Measurements from ENCODE around the gene ZBED4.

Gene ZBED4

DNA sequence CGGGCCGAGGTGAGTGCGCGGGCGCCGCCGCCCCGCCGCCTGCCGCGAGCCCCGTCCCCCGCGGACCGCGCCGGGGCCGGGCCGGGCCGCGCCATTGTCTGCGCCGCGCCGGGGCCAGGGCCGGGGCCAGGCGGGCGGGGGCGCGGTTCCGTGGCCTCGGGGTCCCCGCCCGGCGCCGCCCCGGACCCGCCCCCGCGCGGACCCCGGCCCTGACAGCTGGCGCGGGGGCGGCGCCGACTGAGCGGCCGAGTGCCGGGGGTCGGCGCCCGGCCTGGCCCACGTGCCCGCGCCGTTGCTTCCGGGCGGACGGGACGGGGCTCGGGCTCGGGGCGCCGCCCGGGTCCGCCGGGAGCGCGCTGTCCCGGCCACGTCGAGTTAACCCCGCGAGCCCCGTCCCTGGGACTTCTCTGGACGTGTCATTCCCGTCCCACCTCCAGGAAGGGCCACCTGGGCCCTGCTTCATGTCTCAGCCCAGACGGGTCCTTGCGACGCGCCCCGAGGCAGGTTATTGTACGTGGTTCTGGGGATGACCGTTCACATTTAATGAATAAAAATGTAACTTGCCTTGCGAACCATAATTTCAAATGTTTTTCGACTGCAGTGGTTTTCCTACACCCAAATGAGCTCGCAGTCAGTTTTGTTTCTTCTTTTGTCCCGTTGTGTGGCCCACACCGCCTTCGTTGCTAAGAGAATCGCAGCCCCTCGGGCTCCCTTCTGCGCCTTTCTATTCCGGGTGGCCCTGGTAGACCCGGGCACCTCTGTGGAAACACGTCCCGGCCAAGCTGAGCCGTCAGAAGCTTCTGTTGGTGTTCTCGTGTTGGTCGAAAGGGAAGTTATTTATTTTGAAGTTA lies 562 bp downstream of the ZBED4 start:
- peak; percentile 71 for DNase-seq

DNA sequence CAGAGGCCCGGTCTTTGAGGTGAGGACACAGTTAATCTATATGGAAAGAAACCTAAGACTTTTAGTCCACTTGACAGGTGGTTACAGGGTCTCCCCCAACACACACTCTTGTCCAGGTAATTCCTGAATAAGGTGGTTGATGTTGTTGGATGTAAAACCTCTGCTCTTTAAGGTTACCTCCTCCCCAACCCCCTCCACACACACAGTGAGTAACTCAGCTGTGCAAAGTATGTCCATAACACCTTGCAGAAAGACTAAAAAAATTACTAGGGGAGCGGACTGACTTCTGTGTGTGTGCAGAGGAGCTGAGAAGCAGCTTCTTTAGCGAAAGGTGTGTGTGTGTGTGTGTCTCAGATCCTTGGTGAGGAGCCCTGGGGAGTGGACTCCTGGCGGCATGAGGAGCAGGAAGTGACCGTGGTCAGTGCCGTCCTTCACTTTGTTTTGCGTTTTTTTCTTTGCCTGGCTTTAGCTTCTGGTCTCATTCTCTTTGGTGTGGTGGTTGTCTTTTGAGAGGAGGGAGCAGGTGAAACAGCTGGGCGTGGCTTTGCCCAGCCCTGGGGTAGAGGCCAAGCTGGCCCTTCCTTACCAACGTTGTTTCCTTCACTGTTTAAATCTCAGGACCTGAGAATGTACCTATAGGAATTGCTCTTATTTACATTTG lies 1.7 kb downstream of the ZBED4 start:
- DNase-seq = peak; percentile 27

DNA sequence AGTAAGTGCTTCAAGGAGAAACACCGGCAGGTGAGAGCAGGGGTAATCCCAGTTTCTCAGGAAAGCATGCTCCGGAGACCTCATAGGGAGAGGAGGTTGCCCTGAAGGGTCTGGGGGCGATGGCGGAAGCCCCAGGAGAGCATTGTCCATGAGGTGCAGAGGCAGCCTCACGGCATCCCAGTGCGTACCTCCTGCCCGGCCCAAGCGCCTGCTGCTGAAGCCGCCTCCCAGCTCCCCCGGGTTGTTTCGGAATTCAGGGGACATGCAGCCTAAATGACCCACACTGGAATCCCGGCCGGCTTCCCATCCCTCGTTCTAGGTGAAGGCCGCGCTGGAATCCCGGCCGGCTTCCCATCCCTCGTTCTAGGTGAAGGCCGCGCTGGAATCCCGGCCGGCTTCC lies 2.7 kb downstream of the ZBED4 start:
- DNase-seq = no peak

DNA sequence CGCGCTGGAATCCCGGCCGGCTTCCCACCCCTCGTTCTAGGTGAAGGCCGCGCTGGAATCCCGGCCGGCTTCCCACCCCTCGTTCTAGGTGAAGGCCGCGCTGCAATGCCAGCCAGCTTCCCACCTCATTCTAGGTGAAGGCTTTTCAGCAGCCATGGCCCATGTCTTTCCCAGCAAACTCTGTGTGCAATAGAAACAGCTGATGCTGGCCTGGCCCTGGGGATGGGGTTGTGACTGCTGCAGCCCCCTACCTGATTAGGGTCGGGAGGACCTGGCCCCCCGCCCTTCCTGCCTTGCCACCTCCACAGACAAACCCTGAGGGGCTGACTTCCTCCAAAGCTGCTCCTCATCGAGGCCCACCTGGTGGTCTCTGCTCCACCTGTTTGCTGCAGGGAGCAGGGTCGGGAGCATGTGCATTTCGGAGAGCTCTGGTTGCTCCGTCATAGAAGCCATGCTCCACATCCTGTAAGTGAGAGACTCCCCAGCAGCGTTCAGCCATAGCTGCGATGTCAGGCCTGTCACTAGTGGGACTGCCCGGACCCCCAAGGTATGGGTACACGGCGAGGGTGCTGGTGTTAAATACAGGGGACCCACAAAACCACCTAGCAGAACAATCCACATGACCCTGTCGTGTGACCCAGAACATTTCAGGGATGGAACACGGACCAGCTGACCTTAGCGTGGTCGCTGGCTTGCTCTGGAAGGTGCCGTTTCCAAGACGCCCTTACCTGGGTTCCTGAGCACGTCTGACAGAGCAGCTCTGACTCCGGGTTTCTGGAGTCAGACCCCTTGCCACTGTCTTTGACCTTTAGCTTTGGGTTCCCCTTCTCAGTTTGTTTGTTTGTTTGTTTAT lies 3.3 kb downstream of the ZBED4 start:
- no peak for DNase-seq

DNA sequence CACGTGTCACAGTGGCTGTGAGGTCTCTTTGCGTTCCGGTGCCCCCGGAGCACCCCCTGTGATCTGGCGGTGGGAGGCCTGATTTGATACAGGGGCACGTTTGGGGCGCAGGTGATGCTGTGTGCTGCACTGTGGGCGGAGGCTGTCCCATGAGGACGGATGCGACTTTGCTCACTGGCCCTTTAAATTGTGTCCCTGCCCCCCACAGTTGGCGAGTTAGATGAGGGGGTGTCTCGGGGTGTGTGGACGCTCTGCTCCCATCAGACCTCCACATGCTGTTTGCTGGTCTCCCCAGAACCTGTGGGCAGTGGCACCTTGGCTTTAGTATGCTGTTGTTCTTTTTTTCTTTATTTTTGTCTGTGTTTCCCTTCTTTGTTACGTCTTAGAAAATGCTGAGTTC lies 5.2 kb downstream of the ZBED4 start:
- no peak for DNase-seq

DNA sequence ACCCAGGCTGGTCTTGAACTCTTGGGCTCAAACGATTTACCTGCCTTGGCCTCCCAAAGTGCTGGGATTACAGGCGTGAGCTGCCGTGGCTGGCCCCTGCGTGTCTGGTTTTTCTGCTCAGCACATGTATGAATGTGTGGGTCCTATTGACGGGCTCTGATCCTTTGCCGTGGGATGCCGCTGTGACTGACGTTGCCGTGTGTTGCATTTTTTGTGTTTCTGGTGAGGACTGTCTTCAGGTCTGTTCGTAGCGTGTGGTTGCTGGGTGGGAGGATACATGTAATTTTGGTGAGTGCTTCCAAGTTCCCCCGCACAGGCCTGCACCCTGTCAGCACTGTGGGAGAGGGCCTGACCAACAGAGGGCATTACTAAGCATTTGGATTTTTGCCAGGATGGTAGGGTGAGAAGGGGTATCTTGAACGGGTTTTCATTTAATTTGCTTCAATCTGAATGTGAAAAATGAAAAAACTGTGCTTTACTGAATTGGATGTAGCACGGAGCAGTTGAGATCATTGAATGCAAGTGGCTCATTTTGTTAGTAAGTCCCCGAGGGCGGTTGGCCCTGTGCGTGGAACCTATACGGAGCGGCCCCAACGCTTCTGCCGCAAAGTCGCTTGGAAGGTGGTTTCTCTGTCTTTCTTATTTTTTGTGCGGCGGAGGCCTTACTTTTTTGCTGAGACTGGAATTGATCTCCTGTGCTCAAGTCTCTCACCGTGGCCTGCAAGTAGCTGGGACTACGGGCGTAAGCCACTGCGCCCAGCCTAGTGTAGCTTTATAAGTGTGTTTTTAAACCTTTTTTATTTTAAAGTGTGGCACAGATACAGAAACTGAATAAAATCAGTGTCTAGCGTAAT lies 8.2 kb downstream of the ZBED4 start:
- DNase-seq = no peak

DNA sequence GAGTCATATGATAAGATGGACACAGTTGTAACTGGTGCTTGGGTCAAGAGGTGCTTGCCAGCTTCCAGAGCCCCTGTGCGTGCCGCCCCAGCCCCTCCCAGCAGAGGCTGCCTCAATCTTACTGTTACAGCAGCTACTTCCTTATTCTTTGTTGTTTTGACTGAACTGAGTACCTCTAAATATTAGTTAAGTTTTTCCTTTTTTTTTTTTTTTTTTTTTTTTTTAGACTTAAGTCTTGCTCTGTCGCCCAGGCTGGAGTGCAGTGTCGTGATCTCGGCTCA lies 8.8 kb downstream of the ZBED4 start:
- DNase-seq = no peak

DNA sequence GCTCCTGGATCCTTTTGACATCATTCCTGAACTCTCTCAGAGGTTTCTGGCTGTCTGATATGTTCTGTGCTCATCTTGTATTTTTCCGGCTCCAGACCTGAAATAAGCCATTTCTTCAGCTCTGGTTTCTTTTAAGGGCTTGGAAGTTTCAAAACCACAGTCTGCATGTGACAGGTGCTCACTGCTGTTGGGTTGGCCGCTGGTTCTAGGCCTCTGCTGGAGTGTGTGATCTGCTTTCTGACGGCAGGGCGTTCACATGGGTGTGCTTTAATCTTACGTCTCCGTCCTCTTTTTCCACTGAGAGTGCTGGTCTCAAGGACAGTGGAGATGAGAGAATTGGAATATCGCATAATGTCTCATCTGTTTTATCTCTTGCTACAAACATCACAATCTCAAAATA lies 10.3 kb downstream of the ZBED4 start:
- no peak for DNase-seq

DNA sequence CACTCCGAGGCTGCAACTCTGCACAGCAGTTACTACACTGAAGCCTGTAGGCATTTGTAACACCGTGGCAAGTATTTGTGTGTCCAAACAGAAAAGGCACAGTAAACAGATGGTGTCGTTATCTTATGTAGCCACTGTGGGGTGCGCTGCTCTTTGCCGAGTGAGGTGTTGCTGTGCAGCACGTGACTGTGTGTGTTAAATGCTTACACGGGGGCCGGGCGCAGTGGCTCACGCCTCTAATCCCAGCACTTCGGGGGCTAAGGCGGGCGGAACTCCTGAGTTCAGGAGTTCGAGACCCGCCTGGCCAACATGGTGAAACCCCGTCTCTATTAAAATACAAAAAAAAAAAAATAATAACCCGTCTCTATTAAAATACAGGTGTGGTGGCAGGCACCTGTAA lies 11.5 kb downstream of the ZBED4 start:
- DNase-seq = no peak

DNA sequence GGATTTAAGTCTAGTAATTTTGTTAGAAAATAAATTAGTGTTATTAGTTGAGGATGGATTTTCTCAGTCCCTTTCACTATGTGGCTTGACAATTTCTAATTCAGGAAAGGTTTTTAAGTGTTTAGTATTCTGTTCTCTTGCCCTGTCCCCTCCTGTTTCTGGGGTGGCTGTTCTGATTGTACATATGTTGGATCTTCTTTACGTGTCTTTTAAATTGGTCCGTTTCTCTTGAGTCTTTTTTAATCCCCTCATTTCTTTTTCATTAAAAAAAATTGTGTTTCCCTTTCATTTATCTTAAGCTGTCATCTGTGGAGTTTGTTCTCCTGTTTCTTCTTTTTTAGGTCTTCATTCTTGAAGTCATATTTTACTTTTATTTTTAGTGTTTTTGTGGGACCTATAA lies 12.5 kb downstream of the ZBED4 start:
- peak; percentile 4 for DNase-seq

DNA sequence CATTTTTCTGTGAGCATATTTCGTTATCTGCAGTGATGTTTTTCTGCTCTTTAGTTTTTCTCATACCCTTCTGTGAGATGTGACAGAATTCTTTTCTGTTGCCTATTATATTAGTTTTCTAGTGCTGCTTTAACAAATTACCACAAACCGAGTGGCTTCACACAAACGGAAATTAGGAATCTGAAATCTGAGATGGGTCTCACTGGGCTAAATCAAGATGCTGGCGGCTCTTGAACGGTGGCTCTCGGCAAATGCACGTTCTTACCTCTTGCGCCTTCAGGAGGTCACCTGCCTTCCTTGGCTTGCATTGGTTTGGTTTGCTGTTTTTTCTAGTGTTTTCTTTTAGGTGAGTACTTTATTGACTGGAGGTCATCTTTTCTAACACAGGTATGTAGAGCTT lies 13.0 kb downstream of the ZBED4 start:
- DNase-seq = no peak

DNA sequence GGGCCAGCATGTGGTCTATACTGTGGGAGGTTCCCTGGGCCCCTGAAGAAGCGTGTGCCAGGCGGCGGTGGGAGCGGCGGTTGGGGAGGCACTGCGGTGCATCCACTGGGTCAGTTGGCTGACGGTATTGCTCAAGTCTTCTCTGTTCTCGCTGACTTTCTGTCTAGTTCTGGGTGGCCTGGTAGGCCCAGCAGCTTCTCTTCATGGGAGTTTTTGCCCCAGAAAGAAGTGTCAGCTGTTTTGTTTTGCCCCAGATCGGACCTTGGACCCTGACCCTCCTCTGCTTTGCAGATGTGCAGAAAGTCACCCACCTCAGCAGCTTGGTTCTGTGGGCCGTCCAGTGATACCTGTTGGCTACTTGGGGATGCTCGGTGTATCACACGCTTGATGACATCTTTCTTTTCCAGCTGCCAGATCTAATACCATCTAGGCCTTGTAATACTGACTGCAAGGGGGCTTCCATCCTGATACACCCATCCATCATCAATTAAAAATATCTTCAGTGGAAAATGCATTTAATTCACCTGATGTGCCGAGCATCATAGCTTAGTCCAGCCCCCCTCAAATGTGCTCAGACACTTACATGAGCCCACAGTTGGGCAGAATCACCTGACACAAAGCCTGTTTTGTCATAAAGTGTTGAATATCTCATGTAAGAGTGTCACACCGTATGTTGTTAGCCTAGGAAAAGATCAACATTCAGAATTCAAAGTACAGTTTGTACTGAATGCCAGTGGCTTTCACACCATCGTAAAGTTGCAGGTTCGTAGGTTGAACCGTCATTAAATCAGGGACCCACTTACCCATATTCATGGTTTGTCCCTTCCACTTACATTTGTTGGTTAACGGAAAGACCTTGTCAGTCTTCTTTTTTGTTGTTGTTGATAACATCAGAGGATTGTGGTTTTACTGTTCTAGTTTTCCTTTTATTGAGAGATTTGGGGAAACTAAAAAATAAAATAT lies 13.9 kb downstream of the ZBED4 start:
- DNase-seq = no peak

DNA sequence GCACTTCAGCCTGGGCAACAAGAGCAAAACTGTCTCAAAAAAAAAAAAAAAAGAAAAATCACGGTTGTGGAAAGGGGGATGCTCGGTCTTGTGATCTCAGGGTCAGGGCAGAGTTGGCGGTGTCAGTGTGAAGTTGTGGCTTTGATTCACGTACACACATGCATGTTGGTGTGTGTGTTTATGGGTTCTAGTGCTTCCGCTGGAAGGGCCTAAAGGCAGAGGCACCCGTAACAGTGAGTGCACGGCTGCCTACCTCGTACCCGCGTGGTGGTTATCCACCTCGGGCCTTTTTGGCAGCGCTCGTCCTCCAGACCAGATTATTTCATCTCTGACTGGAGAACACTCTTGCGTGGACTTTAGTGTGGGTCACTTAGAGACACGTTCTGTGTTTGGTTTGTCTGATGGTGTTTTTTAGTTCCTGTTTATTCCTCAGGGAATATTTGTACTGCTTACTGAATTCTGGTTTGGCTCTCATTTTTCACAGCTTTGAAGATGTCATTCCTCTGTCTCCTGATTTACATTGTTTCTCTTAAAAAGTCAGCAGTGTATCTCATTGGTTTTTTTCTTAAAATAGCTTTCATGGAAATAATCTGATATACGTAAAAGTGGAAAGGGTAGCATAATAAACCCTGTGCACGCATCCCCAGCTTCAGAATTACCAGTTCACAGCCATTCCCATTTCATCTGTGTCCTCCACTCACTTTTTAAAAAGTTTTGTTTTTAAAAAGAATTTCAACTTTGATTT lies 15.6 kb downstream of the ZBED4 start:
- DNase-seq = no peak

DNA sequence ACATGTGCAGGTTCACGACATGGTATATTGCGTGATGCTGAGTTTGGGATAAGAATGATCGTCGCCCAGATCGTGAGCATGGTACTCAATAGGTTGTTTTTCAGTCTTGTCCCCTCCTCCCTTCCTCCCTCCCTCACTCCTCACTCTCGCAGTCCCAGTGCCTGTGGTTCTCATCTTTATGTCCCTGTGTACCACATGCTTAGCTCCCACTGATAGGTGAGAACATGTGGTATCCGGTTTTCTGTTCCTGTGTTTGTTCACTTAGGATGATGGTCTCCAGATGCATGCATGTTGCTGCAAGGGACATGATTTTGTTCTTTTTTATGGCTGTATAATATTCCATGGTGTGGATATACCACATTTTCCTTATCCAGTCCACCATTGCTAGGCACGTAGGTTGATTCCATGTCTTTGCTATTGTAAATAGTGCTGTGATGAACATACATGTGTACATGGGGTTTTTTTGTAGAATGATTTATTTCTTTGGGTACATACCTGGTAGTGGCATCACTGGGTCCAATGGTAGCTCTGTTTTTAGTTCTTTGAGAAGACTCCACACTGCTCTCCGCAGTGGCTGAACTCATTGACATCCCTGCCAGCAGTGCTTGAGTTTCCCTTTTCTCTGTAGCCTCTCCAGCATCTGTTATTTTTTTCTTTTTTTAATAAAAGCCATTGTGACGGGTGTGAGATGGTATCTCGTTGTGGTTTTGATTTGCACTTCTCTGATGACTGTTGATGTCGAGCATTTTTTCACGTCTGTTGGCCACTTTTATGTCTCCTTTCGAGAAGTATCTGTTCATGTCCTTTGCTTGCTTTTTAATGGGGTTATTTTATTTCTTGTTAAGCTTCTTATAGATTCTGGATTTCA lies 16.4 kb downstream of the ZBED4 start:
- DNase-seq = no peak

DNA sequence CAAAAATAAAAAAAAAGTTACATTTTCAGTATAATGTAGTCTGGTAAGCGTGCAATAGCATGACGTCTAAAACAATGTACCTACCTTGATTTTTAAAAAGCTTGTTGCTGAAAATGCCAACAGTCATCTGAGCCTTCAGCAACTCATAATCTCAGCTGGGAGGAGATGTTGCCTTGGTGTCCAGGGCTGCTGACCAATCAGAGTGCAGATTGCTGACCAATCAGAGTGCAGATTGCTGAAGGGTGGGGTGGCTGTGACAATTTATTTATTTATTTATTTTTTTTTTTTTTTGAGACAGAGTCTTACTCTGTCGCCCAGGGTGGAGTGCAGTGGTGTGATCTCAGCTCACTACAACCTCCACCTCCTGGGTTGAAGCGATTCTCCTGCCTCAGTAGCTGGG lies 17.8 kb downstream of the ZBED4 start:
- no peak for DNase-seq

DNA sequence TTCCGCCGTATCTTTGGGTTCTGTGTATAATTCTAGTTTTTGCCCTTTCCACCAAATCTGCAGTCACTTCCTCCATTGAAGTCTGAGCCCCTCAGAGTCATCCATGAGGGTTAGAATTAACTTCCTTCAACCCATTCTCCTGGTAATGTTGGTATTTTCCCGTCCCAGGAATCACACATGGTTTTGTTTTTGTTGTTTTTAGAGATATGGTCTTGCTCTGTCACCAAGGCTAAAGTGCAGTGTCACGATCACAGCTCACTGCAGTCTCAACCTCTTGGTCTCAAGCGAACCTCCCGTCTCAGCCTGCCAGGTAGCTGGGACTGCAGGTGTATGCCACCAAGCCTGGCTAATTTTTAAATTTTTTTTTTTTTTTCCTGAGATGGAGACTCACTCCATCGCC lies 18.7 kb downstream of the ZBED4 start:
- DNase-seq = no peak

DNA sequence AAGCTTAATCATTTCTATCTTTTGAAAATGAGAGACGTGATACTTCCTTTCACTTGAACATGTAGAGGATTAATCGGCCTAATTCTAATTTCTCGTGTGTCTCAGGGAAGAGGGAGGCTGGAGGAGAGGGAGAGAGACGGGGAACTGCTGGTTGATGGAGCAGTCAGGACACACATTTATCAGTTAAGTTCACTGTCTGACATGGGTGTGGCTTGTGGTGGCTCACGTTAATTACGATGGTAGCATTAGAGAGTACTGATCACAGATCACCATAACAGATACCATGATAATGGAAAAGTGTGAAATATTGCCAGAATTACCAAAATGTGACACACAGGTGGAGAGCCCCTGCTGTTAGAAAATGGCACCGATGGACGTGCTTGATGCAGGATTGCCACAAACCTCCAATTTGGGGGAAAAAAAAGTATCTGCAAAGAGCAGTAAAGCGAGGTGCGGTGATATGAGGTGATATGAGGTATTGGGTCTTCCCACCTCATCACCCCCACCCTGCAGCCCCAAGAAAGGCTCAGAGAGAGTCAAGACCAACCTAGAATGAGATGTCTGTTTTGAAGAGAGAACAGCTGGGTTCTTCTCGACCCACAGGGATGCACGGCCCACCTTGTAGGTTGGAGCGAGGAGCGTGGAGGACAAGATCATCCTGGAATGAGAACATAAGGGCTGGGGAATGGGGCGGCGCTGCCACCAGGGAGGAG lies 19.7 kb downstream of the ZBED4 start:
- no peak for DNase-seq

DNA sequence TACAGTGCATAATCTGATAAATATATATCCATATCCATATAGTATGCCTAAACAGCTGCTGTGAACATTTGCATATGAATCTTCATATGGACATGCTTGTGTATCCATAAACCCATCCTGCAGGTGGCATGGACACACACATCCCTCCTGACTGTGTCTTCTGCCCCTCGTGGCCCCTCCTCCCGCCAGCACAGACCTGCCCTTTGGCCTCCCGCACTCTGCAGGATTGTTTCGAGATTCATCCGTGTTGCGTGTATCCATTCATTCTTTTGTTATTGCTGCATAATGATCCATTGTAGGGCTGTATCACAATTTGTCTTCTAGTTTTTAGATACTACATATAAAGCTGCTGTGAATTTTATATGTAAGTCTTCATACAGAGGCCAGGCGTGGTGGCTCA lies 24.0 kb downstream of the ZBED4 start:
- no peak for DNase-seq

DNA sequence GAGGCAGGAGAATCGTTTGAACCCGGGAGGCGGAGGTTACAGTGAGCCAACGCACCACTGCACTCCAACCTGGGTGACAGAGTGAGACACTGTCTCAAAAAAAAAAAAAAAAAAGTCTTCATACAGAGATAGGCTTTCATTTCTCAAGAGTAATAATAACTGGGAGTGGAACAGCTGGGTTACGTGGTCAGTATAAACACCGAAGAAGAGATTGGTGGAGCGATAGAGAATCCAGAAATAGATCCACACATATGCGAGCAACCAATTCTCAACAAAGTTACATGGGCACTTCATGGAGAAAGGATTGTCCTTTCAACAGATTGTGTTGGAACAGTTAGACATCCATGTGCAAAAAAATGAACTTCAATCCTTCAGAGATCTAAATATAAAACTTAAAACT lies 24.6 kb downstream of the ZBED4 start:
- no peak for DNase-seq

Data from eye (tissue), 1 donor.